Tibial nerve (tissue), 4 donors: ENCODE data around the gene MICAL2. TPM values are rescaled to one million over a fixed set of nuclear protein-coding genes. Genes with fewer than 3 reads are reported as not detected.

ENCODE experiments used
- DNase-seq, 2 donors: peaks; one replicate each; pipeline ENCODE4 v3.0.0-alpha.2; 2019; ENCODE audit warnings: low spot score in 2 of 2
- H3K27ac ChIP-seq, 4 donors: fragments of 200-600 bp; sonication (generic) in 3 of 4; one replicate each; pipeline ENCODE4 v1.5.1; 2017 to 2019; ENCODE audit warnings: mild to moderate bottlenecking in 1 of 4
- H3K27me3 ChIP-seq, 2 donors: fragments of 200-600 bp; sonication (generic) in 1 of 2; one replicate each; pipeline versions ENCODE4 v1.5.1 to v1.6.0; 2017 to 2019
- H3K36me3 ChIP-seq, 3 donors: fragments of 200-600 bp; sonication (generic); one replicate each; pipeline ENCODE4 v1.5.1; 2018 to 2019
- H3K4me1 ChIP-seq, 4 donors: fragments of 200-600 bp; sonication (generic) in 3 of 4; one replicate each; pipeline ENCODE4 v1.5.1; 2017 to 2019
- H3K4me3 ChIP-seq, 4 donors: fragments of 200-600 bp; sonication (generic) in 3 of 4; one replicate each; pipeline ENCODE4 v1.5.1; 2017 to 2019; ENCODE audit warnings: mild to moderate bottlenecking in 1 of 4, moderate library complexity in 1 of 4
- H3K9me3 ChIP-seq, 4 donors: fragments of 200-600 bp; sonication (generic) in 3 of 4; one replicate each; pipeline ENCODE4 v1.5.1; 2017 to 2019
- EP300 ChIP-seq, 2 donors: sonication (generic); formaldehyde crosslinking; IDR thresholded peaks; one replicate each; pipeline ENCODE4 v1.6.1; 2017; ENCODE audit warnings: antibody characterized with exemption in 2 of 2, mild to moderate bottlenecking in 1 of 2
- POLR2A ChIP-seq, 2 donors: fragments of 450-650 bp; IDR thresholded peaks; one replicate each; pipeline ENCODE4 v1.6.1; 2017; ENCODE audit warnings: antibody characterized with exemption in 2 of 2, mild to moderate bottlenecking in 2 of 2, moderate library complexity in 2 of 2
- WGBS, 2 donors: methylation state at CpG; one replicate each; pipeline ENCODE4 v1.1.5; 2018; 5-methylcytosine and 5-hydroxymethylcytosine counted together
- total RNA-seq, 4 donors: library from RNA; depleted of rRNA; stranded (reverse); fragments of >200 nt; gene quantifications; one replicate each; pipeline ENCODE4 v1.1.0, GENCODE V29; 2016
- TF ChIP-seq, protein P1 (sequence below), 5 experiments: fragments of 200-600 bp in 3 of 5; fragments of 450-650 bp in 2 of 5; sonication (generic) in 3 of 5; IDR thresholded peaks; one replicate each; pipeline ENCODE4 v1.5.1; 2016 to 2019; ENCODE audit warnings: antibody characterized with exemption in 5 of 5, mild to moderate bottlenecking in 3 of 5, moderate library complexity in 2 of 5

The MICAL2 gene
- total RNA-seq, 4 donors from 2014 or later = 87.0 to 136 (median 101) TPM

DNA sequence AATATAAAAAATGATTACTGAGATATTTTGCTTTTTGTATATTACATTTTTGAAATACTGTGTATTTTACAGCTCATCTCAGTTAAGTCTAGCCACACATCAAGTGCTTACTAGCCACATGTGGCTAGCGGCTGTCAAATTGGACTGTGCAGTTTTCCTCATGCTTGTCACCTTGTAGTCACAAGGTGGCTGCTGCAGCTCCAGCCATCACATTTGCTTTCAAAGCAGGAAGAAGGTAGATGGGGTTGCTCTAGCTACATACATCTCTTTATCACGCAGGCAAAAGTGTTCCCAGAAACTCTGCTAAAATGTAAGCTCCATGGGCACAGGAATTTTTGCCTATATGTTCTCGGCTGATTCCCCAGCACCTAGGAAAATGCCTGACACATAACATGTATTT, 61.5 kb downstream of the MICAL2 start:
- WGBS, 2 donors = 96 to 99% methylated on average over 3 of the region's 3 CpGs
- H3K4me1 ChIP-seq = peaks cover 0 to 40% (median 8%) of the 10 kb centered on the region in 4 donors
- H3K4me3 ChIP-seq = no peak overlapping the region

GRCh38 chr11:12172493-12173013, 62.2 kb downstream of the MICAL2 start:
- WGBS, 2 donors = 64 to 74% methylated on average over 3 of the region's 3 CpGs
- no peak for DNase-seq
- H3K27me3 ChIP-seq = no peaks in the 10 kb centered on the region
- no peak overlapping the region for H3K4me3 ChIP-seq
- no peaks in the 10 kb centered on the region for H3K36me3 ChIP-seq
- no peaks in the 10 kb centered on the region for H3K9me3 ChIP-seq
- H3K27ac ChIP-seq = peak overlapping the region in 1 of 4 donors; percentile 51
- TF ChIP-seq POLR2A (IDR thresholded peaks at IDR 0.05) = no peak
- TF ChIP-seq EP300 (IDR thresholded peaks at IDR 0.05) = no peak
- TF ChIP-seq, protein P1, sequence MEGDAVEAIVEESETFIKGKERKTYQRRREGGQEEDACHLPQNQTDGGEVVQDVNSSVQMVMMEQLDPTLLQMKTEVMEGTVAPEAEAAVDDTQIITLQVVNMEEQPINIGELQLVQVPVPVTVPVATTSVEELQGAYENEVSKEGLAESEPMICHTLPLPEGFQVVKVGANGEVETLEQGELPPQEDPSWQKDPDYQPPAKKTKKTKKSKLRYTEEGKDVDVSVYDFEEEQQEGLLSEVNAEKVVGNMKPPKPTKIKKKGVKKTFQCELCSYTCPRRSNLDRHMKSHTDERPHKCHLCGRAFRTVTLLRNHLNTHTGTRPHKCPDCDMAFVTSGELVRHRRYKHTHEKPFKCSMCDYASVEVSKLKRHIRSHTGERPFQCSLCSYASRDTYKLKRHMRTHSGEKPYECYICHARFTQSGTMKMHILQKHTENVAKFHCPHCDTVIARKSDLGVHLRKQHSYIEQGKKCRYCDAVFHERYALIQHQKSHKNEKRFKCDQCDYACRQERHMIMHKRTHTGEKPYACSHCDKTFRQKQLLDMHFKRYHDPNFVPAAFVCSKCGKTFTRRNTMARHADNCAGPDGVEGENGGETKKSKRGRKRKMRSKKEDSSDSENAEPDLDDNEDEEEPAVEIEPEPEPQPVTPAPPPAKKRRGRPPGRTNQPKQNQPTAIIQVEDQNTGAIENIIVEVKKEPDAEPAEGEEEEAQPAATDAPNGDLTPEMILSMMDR (IDR thresholded peaks at IDR 0.05) = no peak
- H3K4me1 ChIP-seq = peaks cover 0 to 34% (median 8%) of the 10 kb centered on the region in 4 donors

More for the DNA sequence above, 61.5 kb downstream of the MICAL2 start:
- DNase-seq = no peak
- Histone ChIP-seq H3K27me3 (no peaks in the 10 kb centered on the region), H3K27ac (no peak overlapping the region), H3K9me3 (no peaks in the 10 kb centered on the region), H3K36me3 (no peaks in the 10 kb centered on the region)
- TF ChIP-seq, protein P1 (IDR thresholded peaks at IDR 0.05) = no peak
- no peak for TF ChIP-seq EP300 (IDR thresholded peaks at IDR 0.05)
- no peak for TF ChIP-seq POLR2A (IDR thresholded peaks at IDR 0.05)

GRCh38 chr11:12173111-12173510, 62.7 kb downstream of the MICAL2 start:
- Histone ChIP-seq H3K27ac (peak overlapping the region in 2 of 4 donors; percentile 40 to 51), H3K4me1 (peaks cover 0 to 30% (median 8%) of the 10 kb centered on the region in 4 donors), H3K9me3 (no peaks in the 10 kb centered on the region), H3K27me3 (no peaks in the 10 kb centered on the region), H3K4me3 (no peak overlapping the region), H3K36me3 (no peaks in the 10 kb centered on the region)
- no peak for TF ChIP-seq EP300 (IDR thresholded peaks at IDR 0.05)
- TF ChIP-seq, protein P1 (IDR thresholded peaks at IDR 0.05) = no peak
- DNase-seq = no peak
- WGBS, 2 donors = 73 to 86% methylated on average over 4 of the region's 4 CpGs

DNA sequence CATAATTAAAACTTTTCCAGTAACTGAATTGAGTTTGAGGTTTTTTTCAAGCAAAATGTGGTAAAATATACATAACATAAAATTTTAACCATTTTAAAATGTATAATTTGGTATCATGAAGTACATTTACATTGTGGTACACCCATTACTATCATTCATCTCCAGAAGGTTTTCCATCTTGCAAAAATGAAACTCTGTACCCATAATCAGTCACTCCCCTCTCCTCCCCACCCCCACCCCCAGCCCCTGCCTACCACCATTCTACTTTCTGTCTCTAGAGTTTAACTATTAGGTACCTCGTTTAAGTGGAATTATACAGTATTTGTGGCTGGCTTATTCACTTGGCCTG, 63.7 kb downstream of the MICAL2 start:
- WGBS, 2 donors = 26 to 70% methylated on average over 1 of the region's 1 CpG
- Histone ChIP-seq H3K4me3 (no peak overlapping the region), H3K36me3 (no peaks in the 10 kb centered on the region), H3K9me3 (no peaks in the 10 kb centered on the region), H3K4me1 (peaks cover 0 to 27% (median 8%) of the 10 kb centered on the region in 4 donors), H3K27me3 (no peaks in the 10 kb centered on the region), H3K27ac (no peak overlapping the region)
- TF ChIP-seq, protein P1 (IDR thresholded peaks at IDR 0.05) = no peak
- no peak for TF ChIP-seq POLR2A (IDR thresholded peaks at IDR 0.05)
- TF ChIP-seq EP300 (IDR thresholded peaks at IDR 0.05) = no peak
- no peak for DNase-seq

GRCh38 chr11:12174477-12175143, 64.2 kb downstream of the MICAL2 start:
- Histone ChIP-seq H3K4me3 (no peak overlapping the region), H3K27ac (no peak overlapping the region), H3K4me1 (peaks cover 0 to 25% (median 8%) of the 10 kb centered on the region in 4 donors), H3K9me3 (no peaks in the 10 kb centered on the region), H3K36me3 (no peaks in the 10 kb centered on the region), H3K27me3 (no peaks in the 10 kb centered on the region)
- TF ChIP-seq, protein P1 (IDR thresholded peaks at IDR 0.05) = no peak
- peak in 1 of 2 donors; percentile 8 for TF ChIP-seq EP300 (IDR thresholded peaks at IDR 0.05)
- 87 to 88% methylated on average over 3 of the region's 3 CpGs for WGBS, 2 donors
- DNase-seq = no peak
